Activated CD8-positive, alpha-beta memory T cell treated with anti-CD3 and anti-CD28 coated beads, Interleukin-2, amount 50 U/mL, for 4 hours (primary cell): ENCODE results near the gene ARFIP2.

Source experiments
- DNase-seq: peaks from one replicate; pipeline ENCODE4 v3.0.0-alpha.2; 2020

ARFIP2 gene

DNA sequence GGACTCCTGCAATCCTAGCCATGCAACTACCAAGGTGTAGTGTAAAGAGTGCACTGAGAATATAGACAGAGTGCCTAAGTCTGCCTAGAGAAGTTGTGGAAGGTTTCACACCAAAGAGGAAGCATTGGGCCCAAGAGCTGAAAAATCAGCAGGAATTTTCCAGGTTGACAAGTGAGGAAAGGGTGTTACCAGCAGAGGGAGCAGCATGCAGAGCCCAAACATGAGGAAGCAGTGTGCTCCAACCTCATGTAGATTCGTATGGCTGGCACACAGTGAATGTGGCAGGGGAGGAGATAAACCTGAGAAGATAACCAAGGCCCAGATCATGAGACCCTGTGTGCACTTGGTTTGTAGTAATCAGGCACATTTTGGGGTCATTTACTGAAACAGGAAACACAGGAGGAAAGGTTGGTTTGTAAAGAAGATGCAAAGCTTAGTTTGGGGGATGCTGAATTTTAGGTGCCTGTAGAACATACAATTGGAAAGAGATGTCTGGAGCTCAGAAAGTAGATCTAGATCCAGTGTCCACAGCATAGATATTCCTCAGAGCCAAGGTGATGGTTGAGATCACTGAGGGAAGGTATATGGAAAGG, 42.1 kb downstream of the ARFIP2 start:
- peak; percentile 29 for DNase-seq

GRCh38 chr11:6437993-6438392, 43.1 kb downstream of the ARFIP2 start:
- no peak for DNase-seq

DNA sequence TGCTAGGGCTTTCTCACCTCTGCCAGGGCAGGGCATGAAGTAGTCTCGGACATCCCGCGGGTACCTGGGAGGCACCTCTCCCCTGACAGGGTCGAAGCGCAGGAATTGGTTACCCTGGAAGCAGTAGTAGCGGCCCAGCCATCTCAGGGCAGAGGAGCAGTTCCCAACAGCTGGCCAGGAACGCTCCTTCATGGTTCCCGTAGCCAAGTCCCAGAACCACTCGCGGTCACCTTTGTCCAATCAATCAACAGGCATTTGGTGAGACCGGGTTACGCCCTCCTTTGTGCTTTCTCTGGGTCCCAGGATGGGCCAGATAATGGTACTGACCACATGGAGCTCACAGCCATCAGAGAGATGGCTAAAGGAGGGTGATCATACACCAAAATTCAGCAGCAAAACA, 43.7 kb downstream of the ARFIP2 start:
- DNase-seq: no peak

GRCh38 chr11:6433998-6434660, 47.0 kb downstream of the ARFIP2 start:
- DNase-seq: no peak

DNA sequence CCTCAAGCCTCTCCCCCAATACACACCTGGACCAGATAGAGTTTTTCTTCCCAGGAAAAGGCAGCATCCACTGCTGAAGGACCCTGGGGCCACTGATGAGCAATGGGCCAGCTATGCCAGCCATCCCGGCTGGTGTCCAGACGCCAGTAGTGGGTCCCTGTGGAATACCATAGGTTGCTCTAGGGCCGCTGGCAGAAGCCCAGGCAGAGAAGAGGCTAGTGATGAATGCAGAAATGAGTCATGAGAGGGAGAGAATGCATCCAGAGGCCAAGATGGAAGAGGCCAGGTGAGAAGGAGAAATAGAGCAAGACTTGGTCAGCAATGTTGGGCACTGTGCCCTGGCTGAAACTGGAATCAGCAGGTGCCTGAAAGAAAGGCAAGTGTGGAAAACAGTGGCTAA, 49.3 kb downstream of the ARFIP2 start:
- no peak for DNase-seq

DNA sequence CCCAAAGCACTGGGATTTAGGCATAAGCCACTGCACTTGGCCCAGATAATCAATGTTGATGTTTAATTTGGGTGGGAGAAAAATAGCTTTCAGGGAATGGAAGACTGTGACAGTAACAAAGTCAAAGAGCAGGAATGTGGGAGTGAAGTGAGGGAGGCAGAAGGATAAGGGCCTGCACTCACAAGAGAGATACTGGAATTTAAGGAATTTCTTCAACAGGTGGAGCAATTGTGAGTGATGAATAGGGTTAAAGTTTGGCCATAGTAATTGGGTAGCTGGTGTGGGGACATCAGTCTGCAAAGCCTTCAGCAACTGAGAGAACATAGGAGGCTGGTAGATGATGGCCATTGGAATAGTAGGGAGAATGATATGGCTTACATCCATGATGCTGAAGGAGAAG, 53.6 kb downstream of the ARFIP2 start:
- no peak for DNase-seq
